Smooth muscle cell (in vitro differentiated cells): ENCODE results near the gene TIGD1. TPM values are rescaled to one million over a fixed set of nuclear protein-coding genes. Genes with fewer than 3 reads are reported as not detected.

Experiments used
- DNase-seq: peaks from one replicate; lab custom pipeline; 2025; ENCODE audit not compliant: unreplicated experiment; lab: John Stamatoyannopoulos, UW
- H2AFZ ChIP-seq: fragments of 200-600 bp; sonication (generic); 2 replicates; pipeline ENCODE4 v1.6.0; 2016; ENCODE audit warnings: antibody characterized with exemption, low read depth, mild to moderate bottlenecking
- H3F3A ChIP-seq: fragments of 200-600 bp; sonication (generic); 2 replicates; pipeline ENCODE4 v1.6.0; 2017; ENCODE audit warnings: antibody characterized with exemption, low read depth
- H3K27ac ChIP-seq: fragments of 200-600 bp; sonication (generic); 2 replicates; pipeline ENCODE4 v1.5.1; 2016; ENCODE audit warnings: low read depth, mild to moderate bottlenecking
- H3K27me3 ChIP-seq: fragments of 200-600 bp; sonication (generic); 2 replicates; pipeline ENCODE4 v1.6.1; 2016; ENCODE audit warnings: low read depth, mild to moderate bottlenecking
- H3K36me3 ChIP-seq: fragments of 200-600 bp; sonication (generic); 2 replicates; pipeline ENCODE4 v1.5.1; 2016; ENCODE audit warnings: low read depth
- H3K4me1 ChIP-seq: fragments of 200-600 bp; sonication (generic); 2 replicates; pipeline ENCODE4 v1.5.1; 2016; ENCODE audit warnings: low read depth
- H3K4me2 ChIP-seq: fragments of 200-600 bp; sonication (generic); 2 replicates; pipeline ENCODE4 v1.6.0; 2016; ENCODE audit warnings: mild to moderate bottlenecking
- H3K4me3 ChIP-seq: fragments of 200-600 bp; sonication (generic); 2 replicates; pipeline ENCODE4 v1.5.1; 2016; ENCODE audit warnings: mild to moderate bottlenecking
- H3K79me2 ChIP-seq: fragments of 200-600 bp; sonication (generic); 2 replicates; pipeline ENCODE4 v1.6.0; 2016; ENCODE audit warnings: low read depth, mild to moderate bottlenecking
- H3K9ac ChIP-seq: fragments of 200-600 bp; sonication (generic); 2 replicates; pipeline ENCODE4 v1.6.0; 2016; ENCODE audit warnings: low read depth
- H3K9me3 ChIP-seq: fragments of 200-600 bp; sonication (generic); replicated peaks from 2 replicates; pipeline ENCODE4 v1.5.1; 2016; ENCODE audit warnings: low read depth
- H4K20me1 ChIP-seq: fragments of 200-600 bp; sonication (generic); 2 replicates; pipeline ENCODE4 v1.6.0; 2016; ENCODE audit warnings: low read depth
- CTCF ChIP-seq: fragments of 200-600 bp; sonication (generic); IDR thresholded peaks from 2 replicates; pipeline ENCODE4 v1.5.1; 2017; ENCODE audit warnings: borderline replicate concordance, mild to moderate bottlenecking, antibody characterized with exemption; ENCODE audit not compliant: insufficient read depth, poor library complexity, severe bottlenecking
- WGBS: methylation state at CpG from one replicate; pipeline ENCODE4 v1.1.7; 2016; ENCODE audit warnings: low lambda C conversion rate; 5-methylcytosine and 5-hydroxymethylcytosine counted together
- polyA plus RNA-seq: library from polyadenylated mRNA; unstranded; fragments of >200 nt; fragmentation: Nextera tagmentation; extraction: Ambion mirVana; gene quantifications from 2 replicates; pipeline ENCODE4 v1.2.1, GENCODE V29; 2016
- total RNA-seq: library from RNA; depleted of rRNA; stranded (reverse); fragments of >200 nt; gene quantifications from 2 replicates; pipeline ENCODE4 v1.2.3, GENCODE V29; 2014

TIGD1 gene
- total and polyA plus RNA-seq, 2 experiments from 2014 or later, result 2.9 to 8.1 TPM

GRCh38 chr2:232515639-232516038 is 34.7 kb downstream of the TIGD1 start:
- Histone ChIP-seq H3K27me3 (peaks cover 22% of the 10 kb centered on the region), H4K20me1 (no peaks in the 10 kb centered on the region), H3K4me3 (no peak overlapping the region), H2AFZ (no peak overlapping the region), H3K9ac (no peak overlapping the region), H3K4me1 (no peaks in the 10 kb centered on the region), H3K27ac (no peak overlapping the region), H3K9me3 (no peaks in the 10 kb centered on the region), H3K4me2 (no peak overlapping the region), H3K36me3 (no peaks in the 10 kb centered on the region), H3F3A (no peaks in the 10 kb centered on the region), H3K79me2 (no peaks in the 10 kb centered on the region)
- WGBS, result 93% methylated on average over 7 of the region's 7 CpGs
- DNase-seq, result no peak
- TF ChIP-seq CTCF, result no peak

- no peak overlapping the region for H2AFZ ChIP-seq
- WGBS, result 79% methylated on average over 5 of the region's 5 CpGs
- no peak overlapping the region for H3K27ac ChIP-seq
- H4K20me1 ChIP-seq, result no peaks in the 10 kb centered on the region
- DNase-seq, result no peak
- H3K27me3 ChIP-seq, result peaks cover 15% of the 10 kb centered on the region
- H3K9me3 ChIP-seq, result no peaks in the 10 kb centered on the region
- H3K9ac ChIP-seq, result no peak overlapping the region
- H3K36me3 ChIP-seq, result no peaks in the 10 kb centered on the region
- no peak overlapping the region for H3K4me3 ChIP-seq
- H3F3A ChIP-seq, result no peaks in the 10 kb centered on the region
- no peak for TF ChIP-seq CTCF
- no peaks in the 10 kb centered on the region for H3K4me1 ChIP-seq
- no peak overlapping the region for H3K4me2 ChIP-seq
- H3K79me2 ChIP-seq, result no peaks in the 10 kb centered on the region
These were observed 37.0 kb downstream of the TIGD1 start for GRCh38 chr2:232513353-232513752.

GRCh38 chr2:232512602-232513001 is 37.8 kb downstream of the TIGD1 start:
- no peak for DNase-seq

More at GRCh38 chr2:232512602-232513001, 37.8 kb downstream of the TIGD1 start:
- Histone ChIP-seq H3K4me2 (no peak overlapping the region), H3K9ac (no peak overlapping the region), H3K27ac (no peak overlapping the region), H4K20me1 (no peaks in the 10 kb centered on the region), H3K4me1 (no peaks in the 10 kb centered on the region), H3K27me3 (peaks cover 10% of the 10 kb centered on the region), H3K4me3 (no peak overlapping the region), H3F3A (no peaks in the 10 kb centered on the region), H2AFZ (no peak overlapping the region), H3K36me3 (no peaks in the 10 kb centered on the region), H3K79me2 (no peaks in the 10 kb centered on the region), H3K9me3 (no peaks in the 10 kb centered on the region)
- WGBS, result 91% methylated on average over 10 of the region's 10 CpGs
- TF ChIP-seq CTCF, result no peak
